ENCODE results near the gene LRCOL1.

The LRCOL1 gene

DNA sequence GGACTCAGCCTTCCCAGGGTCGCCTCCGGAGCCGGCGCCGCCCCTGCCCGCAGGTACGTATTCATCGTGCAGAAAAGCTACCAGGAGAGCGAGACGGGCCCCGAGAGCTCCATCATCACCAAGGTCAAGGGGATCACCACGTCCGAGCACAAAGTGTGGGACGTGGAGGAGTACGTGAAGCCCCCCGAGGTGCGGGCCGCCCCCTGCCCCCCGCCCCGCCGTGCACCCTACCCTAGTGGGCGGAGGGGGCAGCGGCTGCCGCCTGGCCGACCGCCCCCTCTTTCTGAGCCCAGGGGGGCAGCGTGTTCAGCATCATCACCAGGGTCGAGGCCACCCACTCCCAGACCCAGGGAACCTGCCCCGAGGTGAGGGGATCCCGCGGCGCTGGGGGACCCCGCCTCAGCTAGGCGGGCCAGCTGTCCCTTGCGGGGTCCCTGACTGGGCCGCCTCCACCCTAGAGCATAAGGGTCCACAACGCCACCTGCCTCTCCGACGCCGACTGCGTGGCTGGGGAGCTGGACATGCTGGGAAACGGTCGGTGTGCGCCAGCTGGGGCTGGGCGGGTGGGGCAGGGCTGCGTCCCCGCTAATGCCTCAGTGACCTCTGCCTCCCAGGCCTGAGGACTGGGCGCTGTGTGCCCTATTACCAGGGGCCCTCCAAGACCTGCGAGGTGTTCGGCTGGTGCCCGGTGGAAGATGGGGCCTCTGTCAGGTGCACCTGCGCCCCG is 9.2 kb upstream of the LRCOL1 start:
- TF ChIP-seq, protein P1, sequence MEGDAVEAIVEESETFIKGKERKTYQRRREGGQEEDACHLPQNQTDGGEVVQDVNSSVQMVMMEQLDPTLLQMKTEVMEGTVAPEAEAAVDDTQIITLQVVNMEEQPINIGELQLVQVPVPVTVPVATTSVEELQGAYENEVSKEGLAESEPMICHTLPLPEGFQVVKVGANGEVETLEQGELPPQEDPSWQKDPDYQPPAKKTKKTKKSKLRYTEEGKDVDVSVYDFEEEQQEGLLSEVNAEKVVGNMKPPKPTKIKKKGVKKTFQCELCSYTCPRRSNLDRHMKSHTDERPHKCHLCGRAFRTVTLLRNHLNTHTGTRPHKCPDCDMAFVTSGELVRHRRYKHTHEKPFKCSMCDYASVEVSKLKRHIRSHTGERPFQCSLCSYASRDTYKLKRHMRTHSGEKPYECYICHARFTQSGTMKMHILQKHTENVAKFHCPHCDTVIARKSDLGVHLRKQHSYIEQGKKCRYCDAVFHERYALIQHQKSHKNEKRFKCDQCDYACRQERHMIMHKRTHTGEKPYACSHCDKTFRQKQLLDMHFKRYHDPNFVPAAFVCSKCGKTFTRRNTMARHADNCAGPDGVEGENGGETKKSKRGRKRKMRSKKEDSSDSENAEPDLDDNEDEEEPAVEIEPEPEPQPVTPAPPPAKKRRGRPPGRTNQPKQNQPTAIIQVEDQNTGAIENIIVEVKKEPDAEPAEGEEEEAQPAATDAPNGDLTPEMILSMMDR (IDR thresholded peaks at IDR 0.05; ENCODE audit: low read depth, low read length, poor library complexity, severe bottlenecking): no peak
- no peak for TF ChIP-seq EZH2phosphoT487 (IDR thresholded peaks at IDR 0.05; ENCODE audit: borderline replicate concordance, low read length)
- H3K9me2 ChIP-seq (replicated peaks; ENCODE audit: control insufficient read depth, low read length): no peaks in the 10 kb centered on the region
- H3K36me3 ChIP-seq (ENCODE audit: control insufficient read depth, low read length): peaks cover 19% of the 10 kb centered on the region
- H4K20me1 ChIP-seq (ENCODE audit: control insufficient read depth, insufficient read depth, low read depth, low read length): no peaks in the 10 kb centered on the region
- H3K4me1 ChIP-seq (ENCODE audit: control insufficient read depth, low read length): peaks cover 2% of the 10 kb centered on the region; the same call in 1 of the 2 replicates
- peaks cover 7% of the 10 kb centered on the region for H3F3A ChIP-seq (ENCODE audit: control insufficient read depth, insufficient read depth)
- H3K79me2 ChIP-seq (ENCODE audit: control insufficient read depth, low read length): no peaks in the 10 kb centered on the region
- no peaks in the 10 kb centered on the region for H3K27me3 ChIP-seq (ENCODE audit: control insufficient read depth, low read length)
- H3K27ac ChIP-seq (ENCODE audit: low read depth, low read length): no peak overlapping the region
- no peak overlapping the region for H3K4me2 ChIP-seq (ENCODE audit: low read length)
- H3K4me3 ChIP-seq (ENCODE audit: low read length): no peak overlapping the region
- peaks cover 6% of the 10 kb centered on the region; the same call in 1 of the 2 replicates for H3K9me3 ChIP-seq (ENCODE audit: control insufficient read depth, insufficient read depth, low read length)

DNA sequence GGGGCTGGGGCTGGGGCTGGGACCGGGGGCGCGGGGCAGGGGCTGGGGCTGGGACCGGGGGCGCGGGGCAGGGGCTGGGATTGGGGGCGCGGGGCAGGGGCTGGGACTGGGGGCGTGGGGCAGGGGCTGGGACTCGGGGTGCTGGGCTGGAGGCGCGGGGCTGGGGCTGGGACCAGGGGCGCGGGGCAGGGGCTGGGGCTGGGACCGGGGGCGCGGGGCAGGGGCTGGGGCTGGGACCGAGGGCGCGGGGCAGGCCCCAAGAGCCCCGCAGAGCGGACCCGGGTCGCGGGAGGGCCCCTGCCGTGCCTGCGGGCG is 8.6 kb upstream of the LRCOL1 start:
- no peak overlapping the region for H3K4me3 ChIP-seq (ENCODE audit: low read length)
- H3K27me3 ChIP-seq (ENCODE audit: control insufficient read depth, low read length): no peaks in the 10 kb centered on the region
- no peaks in the 10 kb centered on the region for H3K9me2 ChIP-seq (replicated peaks; ENCODE audit: control insufficient read depth, low read length)
- peaks cover 7% of the 10 kb centered on the region for H3F3A ChIP-seq (ENCODE audit: control insufficient read depth, insufficient read depth)
- no peak overlapping the region for H3K4me2 ChIP-seq (ENCODE audit: low read length)
- H3K9me3 ChIP-seq (ENCODE audit: control insufficient read depth, insufficient read depth, low read length): peaks cover 6% of the 10 kb centered on the region; the same call in 1 of the 2 replicates
- peaks cover 14% of the 10 kb centered on the region for H3K36me3 ChIP-seq (ENCODE audit: control insufficient read depth, low read length)
- H3K79me2 ChIP-seq (ENCODE audit: control insufficient read depth, low read length): no peaks in the 10 kb centered on the region
- H4K20me1 ChIP-seq (ENCODE audit: control insufficient read depth, insufficient read depth, low read depth, low read length): no peaks in the 10 kb centered on the region
- no peak overlapping the region for H3K27ac ChIP-seq (ENCODE audit: low read depth, low read length)
- TF ChIP-seq EZH2phosphoT487 (IDR thresholded peaks at IDR 0.05; ENCODE audit: borderline replicate concordance, low read length): no peak
- TF ChIP-seq, protein P1 (IDR thresholded peaks at IDR 0.05; ENCODE audit: low read depth, low read length, poor library complexity, severe bottlenecking): no peak
- H3K4me1 ChIP-seq (ENCODE audit: control insufficient read depth, low read length): peaks cover 3% of the 10 kb centered on the region; the same call in 1 of the 2 replicates

- no peak within 1 kb of the TSS for H3K4me3 ChIP-seq (ENCODE audit: low read length)
- H4K20me1 ChIP-seq (ENCODE audit: control insufficient read depth, insufficient read depth, low read depth, low read length): no peaks in the 10 kb centered on the region
- no peaks in the 10 kb centered on the region for H3K27me3 ChIP-seq (ENCODE audit: control insufficient read depth, low read length)
- H3K4me1 ChIP-seq (ENCODE audit: control insufficient read depth, low read length): peaks cover 3% of the 10 kb centered on the region; the same call in 1 of the 2 replicates
- H3K9me2 ChIP-seq (replicated peaks; ENCODE audit: control insufficient read depth, low read length): no peaks in the 10 kb centered on the region
- peaks cover 7% of the 10 kb centered on the region for H3F3A ChIP-seq (ENCODE audit: control insufficient read depth, insufficient read depth)
- peaks cover 10% of the 10 kb centered on the region for H3K36me3 ChIP-seq (ENCODE audit: control insufficient read depth, low read length)
- H3K9me3 ChIP-seq (ENCODE audit: control insufficient read depth, insufficient read depth, low read length): peaks cover 6% of the 10 kb centered on the region; the same call in 1 of the 2 replicates
- no peak within 1 kb of the TSS for H3K27ac ChIP-seq (ENCODE audit: low read depth, low read length)
- no peaks in the 10 kb centered on the region for H3K79me2 ChIP-seq (ENCODE audit: control insufficient read depth, low read length)
- TF ChIP-seq, protein P1 (IDR thresholded peaks at IDR 0.05; ENCODE audit: low read depth, low read length, poor library complexity, severe bottlenecking): no peak
- TF ChIP-seq EZH2phosphoT487 (IDR thresholded peaks at IDR 0.05; ENCODE audit: borderline replicate concordance, low read length): no peak
- no peak within 1 kb of the TSS for H3K4me2 ChIP-seq (ENCODE audit: low read length)
These were observed 8.3 kb upstream of the LRCOL1 start, which contains the start of gene P2RX2 for GRCh38 chr12:132618683-132619043. Gene P2RX2 (plus strand): TSS chr12:132618776. CDS start chr12:132618817, 41 bp downstream.

All from DOHH2 (cell line).